Motor neuron (in vitro differentiated cells): Measurements from ENCODE around the gene FRMD5. TPM values are rescaled to one million over a fixed set of nuclear protein-coding genes. Genes with fewer than 3 reads are reported as not detected.

Experiments
- ATAC-seq, 8 experiments: fragments of 200-7000 bp; cut with Tn5 transposase; replicated peaks in 6 of 8; 2 replicates each; pipeline ENCODE4 v1.8.0; 2021; ENCODE audit warnings: mild to moderate bottlenecking in 8 of 8, moderate library complexity in 8 of 8
- H3K27ac ChIP-seq, 2 donors: fragments of 250-450 bp; sonication (Bioruptor Pico); 2 replicates each; pipeline ENCODE4 v1.9.0; 2021; ENCODE audit warnings: antibody characterized with exemption in 2 of 2, mild to moderate bottlenecking in 2 of 2, moderate library complexity in 1 of 2
- H3K4me1 ChIP-seq, 2 donors: fragments of 250-450 bp; sonication (Bioruptor Pico); replicated peaks in 1 of 2; 2 replicates each; pipeline ENCODE4 v1.6.1; 2021; ENCODE audit warnings: antibody characterized with exemption in 2 of 2, mild to moderate bottlenecking in 2 of 2, moderate library complexity in 1 of 2
- H3K4me3 ChIP-seq, 5 donors: fragments of 250-450 bp; sonication (Bioruptor Pico); 2 replicates each; pipeline ENCODE4 v1.9.0; 2021; ENCODE audit warnings: antibody characterized with exemption in 5 of 5, mild to moderate bottlenecking in 5 of 5, moderate library complexity in 4 of 5
- WGBS, 10 experiments: fragments of 450-650 bp; shearing (Covaris generic); methylation state at CpG; one replicate each; pipeline ENCODE4 v1.0.0; 2022; 5-methylcytosine and 5-hydroxymethylcytosine counted together
- in situ Hi-C, 9 experiments: fragments of 400-800 bp; cut with MboI; loops; one replicate each; pipeline ENCODE4 v1.15.0; 2021; ENCODE audit warnings: low sequenced_read_pairs in 9 of 9, low pct_unique_long_range_greater_than_20kb in 2 of 9; ENCODE audit not compliant: unreplicated experiment in 9 of 9
- total RNA-seq, 8 experiments: library from RNA; unstranded; fragments of 300-600 nt; gene quantifications; 2 replicates each; pipeline versions ENCODE4 v1.2.3 to v1.2.4, GENCODE V29; 2022

Gene FRMD5
- total RNA-seq, 8 experiments from 2014 or later, result 0.31 to 22.5 (median 16.1) TPM

GRCh38 chr15:43974852-43975251, 220.2 kb downstream of the FRMD5 start:
- Histone ChIP-seq H3K27ac (no peak overlapping the region), H3K4me3 (no peak overlapping the region), H3K4me1 (peaks cover 3 to 6% of the 10 kb centered on the region in 2 donors)
- WGBS, 10 experiments, result 25 to 88% (median 61%) methylated on average over 1 to 3 of the region's 3 CpGs; no CpG with 5 or more reads in 2 of the 10 experiments
- peak in 6 of 8 experiments; percentile 37 to 81 (median 48) for ATAC-seq
- in situ Hi-C loops, result no loop called here

- 88 to 100% (median 100%) methylated on average over 1 of the region's 1 CpG; no CpG with 5 or more reads in 5 of the 10 experiments for WGBS, 10 experiments
- in situ Hi-C loops, result no loop called here
- no peak for ATAC-seq
These were observed 225.2 kb downstream of the FRMD5 start for GRCh38 chr15:43969802-43970375.

GRCh38 chr15:43968551-43968950, 226.5 kb downstream of the FRMD5 start:
- 0 to 97% (median 74%) methylated on average over 2 to 3 of the region's 3 CpGs for WGBS, 10 experiments
- no peak for ATAC-seq

More at GRCh38 chr15:43969802-43970375, 225.2 kb downstream of the FRMD5 start:
- H3K4me1 ChIP-seq, result peaks cover 3% of the 10 kb centered on the region in 2 donors
- H3K4me3 ChIP-seq, result no peak overlapping the region
- no peak overlapping the region for H3K27ac ChIP-seq

GRCh38 chr15:43966646-43967045, 228.4 kb downstream of the FRMD5 start:
- Histone ChIP-seq H3K27ac (no peak overlapping the region), H3K4me1 (no peaks in the 10 kb centered on the region), H3K4me3 (no peak overlapping the region)
- no peak for ATAC-seq
- in situ Hi-C loops, result no loop called here

More at GRCh38 chr15:43968551-43968950, 226.5 kb downstream of the FRMD5 start:
- Histone ChIP-seq H3K27ac (no peak overlapping the region), H3K4me3 (no peak overlapping the region), H3K4me1 (no peaks in the 10 kb centered on the region)
- in situ Hi-C loops, result no loop called here

GRCh38 chr15:43958861-43959330, 236.2 kb downstream of the FRMD5 start:
- WGBS, 10 experiments, result 0 to 33% (median 17%) methylated on average over 1 to 2 of the region's 2 CpGs; no CpG with 5 or more reads in 2 of the 10 experiments
- Histone ChIP-seq H3K4me3 (no peak overlapping the region), H3K27ac (no peak overlapping the region), H3K4me1 (peaks cover 8 to 9% of the 10 kb centered on the region in 2 donors)
- in situ Hi-C loops, result no loop called here
- peak in 7 of 8 experiments; percentile 43 to 95 (median 75) for ATAC-seq

GRCh38 chr15:43957724-43958123, 237.3 kb downstream of the FRMD5 start:
- H3K4me3 ChIP-seq, result no peak overlapping the region
- in situ Hi-C loops, result no loop called here
- 44 to 100% (median 87%) methylated on average over 1 of the region's 1 CpG; no CpG with 5 or more reads in 2 of the 10 experiments for WGBS, 10 experiments
- H3K4me1 ChIP-seq, result peaks cover 8 to 9% of the 10 kb centered on the region in 2 donors
- ATAC-seq, result no peak
- no peak overlapping the region for H3K27ac ChIP-seq

- in situ Hi-C loops, result no loop called here
- WGBS, 10 experiments, result 80 to 100% (median 83%) methylated on average over 1 of the region's 1 CpG; no CpG with 5 or more reads in 7 of the 10 experiments
- H3K4me1 ChIP-seq, result peaks cover 12 to 26% of the 10 kb centered on the region in 2 donors
- no peak for ATAC-seq
- H3K4me3 ChIP-seq, result no peak overlapping the region
- H3K27ac ChIP-seq, result no peak overlapping the region
These were observed 239.9 kb downstream of the FRMD5 start for GRCh38 chr15:43955140-43955539.

GRCh38 chr15:43954181-43954621, 240.9 kb downstream of the FRMD5 start:
- in situ Hi-C loops, result no loop called here
- no peak for ATAC-seq
- Histone ChIP-seq H3K27ac (no peak overlapping the region), H3K4me1 (peaks cover 12 to 25% of the 10 kb centered on the region in 2 donors), H3K4me3 (no peak overlapping the region)
- WGBS, 10 experiments, result 10 to 94% (median 68%) methylated on average over 1 to 3 of the region's 4 CpGs; no CpG with 5 or more reads in 2 of the 10 experiments

- 100% methylated on average over 1 of the region's 1 CpG; no CpG with 5 or more reads in 7 of the 10 experiments for WGBS, 10 experiments
- no peak overlapping the region for H3K4me3 ChIP-seq
- ATAC-seq, result no peak
- H3K4me1 ChIP-seq, result peaks cover 5 to 19% of the 10 kb centered on the region in 2 donors
- no peak overlapping the region for H3K27ac ChIP-seq
- in situ Hi-C loops, result no loop called here
These were observed 241.7 kb downstream of the FRMD5 start for GRCh38 chr15:43953402-43953801.

GRCh38 chr15:43950531-43950930, 244.5 kb downstream of the FRMD5 start:
- in situ Hi-C loops, result no loop called here
- ATAC-seq, result no peak
- 41 to 92% (median 63%) methylated on average over 2 to 4 of the region's 4 CpGs; no CpG with 5 or more reads in 4 of the 10 experiments for WGBS, 10 experiments
- H3K4me1 ChIP-seq, result peaks cover 4 to 19% of the 10 kb centered on the region in 2 donors
- H3K27ac ChIP-seq, result no peak overlapping the region
- no peak overlapping the region for H3K4me3 ChIP-seq

GRCh38 chr15:43948691-43949325, 246.3 kb downstream of the FRMD5 start:
- Histone ChIP-seq H3K4me1 (peaks cover 4 to 19% of the 10 kb centered on the region in 2 donors), H3K4me3 (no peak overlapping the region), H3K27ac (no peak overlapping the region)
- peak in 2 of 8 experiments; percentile 43 to 68 for ATAC-seq
- in situ Hi-C loops, result no loop called here
- WGBS, 10 experiments, result 64 to 100% (median 100%) methylated on average over 1 of the region's 1 CpG; no CpG with 5 or more reads in 2 of the 10 experiments

GRCh38 chr15:43943511-43943910, 251.6 kb downstream of the FRMD5 start:
- in situ Hi-C loops, result no loop called here
- no peaks in the 10 kb centered on the region for H3K4me1 ChIP-seq
- no peak for ATAC-seq
- H3K4me3 ChIP-seq, result no peak overlapping the region
- H3K27ac ChIP-seq, result no peak overlapping the region

GRCh38 chr15:43942194-43942593, 252.9 kb downstream of the FRMD5 start:
- no peak for ATAC-seq
- WGBS, 10 experiments, result 20 to 100% (median 75%) methylated on average over 1 of the region's 1 CpG; no CpG with 5 or more reads in 5 of the 10 experiments

More at GRCh38 chr15:43942194-43942593, 252.9 kb downstream of the FRMD5 start:
- H3K4me3 ChIP-seq, result no peak overlapping the region
- in situ Hi-C loops, result no loop called here
- H3K4me1 ChIP-seq, result no peaks in the 10 kb centered on the region
- no peak overlapping the region for H3K27ac ChIP-seq
